AG08396 (cell line): ENCODE results near the gene LSAMP.
A peak's percentile ranks its signal among the peaks of the same experiment; 100 is the strongest.
"Not testable (repeated sequence)": the region's sequence is repeated elsewhere in the genome, so short reads cannot be mapped to it uniquely, and the experiment has no call there.

Experiments
- DNase-seq: peaks from one replicate; pipeline ENCODE4 v3.0.0; 2012; ENCODE audit warnings: low spot score, mixed read lengths

Gene LSAMP

DNA sequence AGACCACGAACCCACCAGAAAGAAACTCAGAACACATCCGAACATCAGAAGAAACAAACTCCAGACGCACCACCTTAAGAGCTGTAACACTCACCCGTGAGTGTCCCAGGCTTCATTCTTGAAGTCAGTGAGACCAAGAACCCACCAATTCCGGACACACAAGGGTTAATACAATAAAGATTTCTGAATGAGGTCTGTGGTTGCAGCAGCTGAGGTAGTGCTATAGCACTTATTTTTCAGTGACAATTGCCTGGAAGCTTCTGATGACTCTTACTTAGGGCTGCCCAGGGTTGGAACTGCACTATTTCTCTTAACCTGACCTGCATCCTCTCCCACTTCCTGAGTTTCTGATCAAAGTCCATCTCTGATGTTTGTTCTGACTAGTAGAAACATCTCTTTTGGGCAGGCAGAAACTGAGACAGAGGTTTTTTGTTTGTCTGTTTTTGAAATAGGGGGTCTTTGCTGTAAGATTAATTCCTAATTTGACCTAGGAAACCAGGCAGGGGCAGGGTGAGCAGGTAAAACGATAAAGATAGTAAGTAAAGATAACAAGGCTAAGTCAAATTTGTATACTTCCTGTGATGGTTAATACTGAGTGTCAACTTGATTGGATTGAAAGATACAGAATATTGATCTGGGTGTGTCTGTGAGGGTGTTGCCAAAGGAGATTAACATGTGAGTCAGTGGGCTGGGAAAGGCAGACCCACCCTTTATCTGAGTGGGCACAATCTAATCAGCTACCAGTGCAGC lies 652.9 kb downstream of the LSAMP start:
- no peak for DNase-seq

DNA sequence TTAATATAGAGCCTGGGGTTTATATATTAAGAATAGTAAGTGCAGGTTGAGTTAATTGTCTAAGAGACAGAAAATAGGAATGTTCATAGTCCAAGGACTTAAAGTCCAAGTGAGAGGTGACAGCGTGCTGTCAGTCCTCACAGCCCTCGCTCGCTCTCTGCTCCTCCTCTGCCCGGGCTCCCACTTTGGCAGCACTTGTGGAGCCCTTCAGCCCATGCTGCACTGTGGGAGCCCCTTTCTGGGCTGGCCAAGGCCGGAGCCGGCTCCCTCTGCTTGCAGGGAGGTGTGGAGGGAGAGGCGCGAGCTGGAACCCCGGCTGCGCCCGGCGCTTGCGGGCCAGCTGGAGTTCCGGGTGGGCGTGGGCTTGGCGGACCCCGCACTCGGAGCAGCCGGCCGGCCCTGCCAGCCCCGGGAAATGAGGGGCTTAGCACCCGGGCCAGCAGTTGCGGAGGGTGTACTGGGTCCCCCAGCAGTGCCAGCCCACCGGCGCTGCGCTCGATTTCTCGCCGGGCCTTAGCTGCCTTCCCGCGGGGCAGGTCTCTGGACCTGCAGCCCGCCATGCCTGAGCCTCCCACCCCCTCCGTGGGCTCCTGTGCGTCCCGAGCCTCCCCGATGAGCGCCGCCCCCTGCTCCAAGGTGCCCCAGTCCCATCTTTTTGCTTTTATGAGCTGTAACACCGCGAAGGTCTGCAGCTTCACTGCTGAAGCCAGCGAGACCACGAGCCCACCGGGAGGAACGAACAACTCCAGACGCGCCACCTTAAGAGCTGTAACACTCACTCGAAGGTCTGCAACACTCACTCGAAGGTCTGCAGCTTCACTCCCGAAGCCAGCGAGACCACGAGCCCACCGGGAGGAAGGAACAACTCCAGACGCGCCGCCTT lies 653.8 kb downstream of the LSAMP start:
- DNase-seq, result not testable (repeated sequence)

DNA sequence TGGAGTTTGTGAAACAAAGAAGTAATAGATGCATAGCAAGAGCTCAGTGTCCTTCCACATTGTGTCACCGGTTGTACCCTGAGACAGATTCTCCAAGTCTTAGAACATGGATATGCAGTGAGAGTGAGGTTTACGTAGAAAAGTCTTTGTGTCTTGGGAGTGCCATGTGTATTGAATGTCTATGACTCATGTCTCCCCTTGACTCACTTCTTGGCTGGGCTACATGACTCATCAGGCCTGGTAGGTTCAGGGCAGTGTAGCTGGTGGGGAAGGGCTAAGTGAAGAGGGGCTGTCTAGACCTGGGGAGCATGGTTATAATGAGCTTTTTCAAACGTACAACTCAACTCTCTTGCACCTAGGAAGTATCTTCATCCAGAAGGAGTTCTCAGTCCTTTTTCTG lies 654.5 kb downstream of the LSAMP start:
- peak; percentile 91 for DNase-seq

DNA sequence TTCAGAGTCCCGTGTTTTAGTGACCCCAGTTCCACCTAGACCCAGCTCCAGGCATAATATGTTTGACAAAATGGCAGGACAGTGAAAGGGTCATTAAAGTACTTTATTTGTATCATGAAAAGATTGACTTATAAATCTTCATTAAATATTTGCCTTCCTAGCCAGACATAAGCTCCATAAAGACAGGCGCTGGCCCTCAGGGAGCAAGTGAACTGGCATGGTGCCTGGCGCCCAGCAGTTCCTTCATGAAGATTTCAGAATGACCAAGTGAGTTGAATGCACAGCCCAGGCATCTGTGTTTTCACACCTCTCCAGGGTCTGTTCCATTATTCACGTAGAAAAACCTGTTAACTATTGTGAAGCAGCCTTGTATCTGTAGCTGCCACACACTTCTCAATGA lies 655.8 kb downstream of the LSAMP start:
- no peak for DNase-seq

DNA sequence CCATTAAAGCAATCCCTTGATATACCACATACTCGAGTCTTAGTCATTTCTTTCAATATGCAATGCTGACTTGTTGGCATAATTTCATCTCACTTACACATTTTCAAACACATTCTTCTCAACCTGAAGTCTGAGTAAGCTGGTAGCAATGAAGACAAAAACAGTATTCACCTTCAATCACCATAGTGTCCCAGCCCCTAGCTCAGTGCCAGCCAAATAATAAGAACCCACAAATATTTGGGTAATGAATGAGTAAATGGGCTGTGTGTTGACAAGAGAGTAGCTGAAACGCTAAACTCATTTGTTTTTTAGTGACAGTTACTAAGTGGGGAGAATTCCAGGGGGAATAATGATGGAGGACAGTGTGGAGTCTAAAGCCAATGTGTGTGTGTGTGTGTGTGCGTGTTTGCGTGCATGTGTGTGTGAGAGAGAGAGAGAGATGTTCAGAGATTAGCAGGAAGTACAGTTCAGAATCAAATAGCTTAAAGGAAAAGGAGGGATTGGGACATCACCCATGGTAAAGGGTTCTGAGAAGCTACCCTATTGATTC lies 656.3 kb downstream of the LSAMP start:
- peak; percentile 82 for DNase-seq

DNA sequence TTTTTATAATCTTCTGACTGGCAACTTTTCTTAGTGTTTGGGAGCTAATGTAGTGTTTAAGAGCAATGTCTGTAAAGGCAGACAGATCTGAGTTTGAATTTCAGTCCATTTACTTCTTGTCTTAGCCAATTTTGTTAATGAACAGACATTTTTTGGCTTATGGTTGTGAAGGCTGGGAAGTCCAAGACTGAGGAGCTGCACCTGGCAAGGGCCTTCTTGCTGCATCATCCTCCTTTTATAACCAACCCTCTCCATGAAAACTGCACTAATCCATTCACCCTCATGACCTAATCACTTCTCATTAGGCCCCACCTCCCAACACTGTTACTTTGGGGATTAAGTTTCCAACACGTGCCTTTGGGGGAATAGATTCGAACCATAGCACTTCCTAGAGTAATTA lies 657.5 kb downstream of the LSAMP start:
- DNase-seq, result no peak

DNA sequence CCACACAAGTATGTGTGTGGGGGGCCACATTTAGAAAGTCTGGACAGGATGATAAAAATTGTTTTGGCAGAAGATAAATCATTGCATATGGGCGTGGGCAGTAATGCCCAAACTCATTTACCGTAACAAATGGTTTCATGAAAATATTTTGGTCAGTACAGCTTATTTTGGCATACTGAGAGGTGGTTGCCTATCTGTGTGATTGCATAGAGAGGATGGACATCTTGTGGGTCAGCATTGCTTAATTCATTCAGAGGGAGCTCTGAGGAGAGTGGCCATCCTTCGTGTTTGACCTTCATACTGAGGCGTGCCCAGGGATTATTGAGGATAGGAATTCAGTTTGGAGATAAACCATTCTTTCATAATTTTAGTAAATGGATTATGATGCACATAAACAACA lies 659.5 kb downstream of the LSAMP start:
- no peak for DNase-seq

DNA sequence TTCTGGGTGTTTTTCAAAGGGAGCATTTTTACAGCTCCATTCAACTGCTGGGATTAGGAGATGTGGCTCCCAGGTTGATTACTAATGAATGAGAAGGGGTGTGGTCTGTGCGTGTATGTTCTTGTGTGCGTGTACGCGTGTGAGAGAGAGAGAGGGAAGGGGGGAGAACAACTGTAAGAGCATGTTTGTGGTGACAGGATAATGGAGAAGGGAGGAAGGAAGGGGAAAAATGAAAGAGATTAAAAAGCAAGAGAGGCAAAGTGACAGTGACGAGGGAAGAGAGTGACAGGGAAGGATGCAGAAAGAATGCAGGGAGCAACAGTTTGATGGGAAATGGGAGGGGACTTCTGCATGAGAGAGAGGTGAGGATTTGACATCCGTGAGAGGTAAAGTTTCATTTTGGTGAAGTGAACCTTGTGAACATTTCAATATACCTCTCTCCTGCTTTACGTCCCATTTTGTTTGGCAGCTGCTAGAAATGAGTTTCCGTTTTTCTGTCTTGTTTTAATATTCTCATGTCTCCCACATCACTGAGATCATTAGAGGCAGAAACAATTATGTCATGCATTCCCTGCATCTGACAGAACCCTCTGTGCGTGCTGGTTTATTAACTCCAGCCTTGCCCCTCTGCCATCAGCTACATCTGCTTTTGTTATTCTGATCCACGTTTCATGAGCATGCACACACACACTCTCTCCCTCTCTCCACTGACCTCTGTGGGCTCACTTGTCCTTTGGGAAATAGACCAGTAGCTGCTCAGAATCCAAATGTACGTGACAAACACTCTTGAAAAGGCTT lies 660.3 kb downstream of the LSAMP start:
- DNase-seq, result peak; percentile 58

DNA sequence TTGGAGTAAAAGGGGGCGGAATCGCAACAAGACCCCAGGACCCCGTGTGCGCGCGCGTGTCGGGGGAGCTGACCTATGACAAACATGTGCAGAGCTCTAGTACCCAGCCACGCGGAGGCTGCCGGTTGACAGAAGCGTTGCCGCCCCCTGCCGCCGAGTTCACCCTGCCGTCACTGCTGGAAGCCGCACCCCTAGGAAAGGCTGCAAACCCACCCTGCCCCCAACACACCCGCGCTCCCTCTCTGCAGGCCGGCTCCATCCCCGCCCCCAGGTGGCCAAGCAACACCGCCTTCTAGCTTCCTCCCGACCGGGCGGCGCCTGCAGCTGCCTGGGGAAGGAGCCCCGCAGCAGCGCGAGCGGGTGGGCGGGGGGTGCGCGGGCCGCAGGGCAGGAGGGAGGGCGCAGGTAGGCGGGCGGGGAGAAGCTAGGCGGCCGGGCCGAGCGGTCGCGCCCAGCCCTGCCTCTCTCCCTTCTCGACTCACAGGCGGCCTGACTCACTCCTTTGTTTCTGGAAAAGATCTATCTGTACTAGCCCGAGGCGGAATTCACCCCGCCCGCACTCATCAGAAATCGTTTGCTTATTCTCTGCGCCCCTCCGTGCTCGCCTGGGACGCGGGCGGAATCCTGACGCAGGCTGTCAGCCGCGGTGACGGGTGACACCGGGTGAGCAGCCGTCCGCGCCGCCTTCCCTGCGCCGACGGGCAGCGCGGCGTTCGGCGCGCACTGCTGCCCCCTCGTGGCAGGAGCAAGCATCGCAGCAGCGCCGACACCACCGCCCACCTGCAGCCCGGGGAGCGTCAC lies 661.1 kb downstream of the LSAMP start:
- DNase-seq, result peak; percentile 91

DNA sequence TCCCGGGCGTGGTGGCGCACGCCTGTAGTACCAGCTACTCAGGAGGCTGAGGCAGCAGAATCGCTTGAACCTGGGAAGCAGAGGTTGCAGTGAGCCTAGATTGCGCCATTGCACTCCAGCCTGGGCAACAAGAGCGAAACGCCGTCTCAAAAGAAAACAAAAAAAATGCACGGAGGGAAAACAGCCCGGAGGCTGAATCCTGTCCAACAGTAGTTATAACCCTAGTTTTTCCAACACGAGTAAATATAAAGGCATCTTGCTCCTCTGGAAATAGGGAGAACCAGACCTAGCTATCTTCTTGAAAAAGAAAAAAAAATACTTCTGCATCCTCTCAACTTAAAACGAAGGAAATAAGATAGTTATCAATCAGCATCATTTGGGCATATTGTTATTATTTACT lies 661.9 kb downstream of the LSAMP start:
- not testable (repeated sequence) for DNase-seq

DNA sequence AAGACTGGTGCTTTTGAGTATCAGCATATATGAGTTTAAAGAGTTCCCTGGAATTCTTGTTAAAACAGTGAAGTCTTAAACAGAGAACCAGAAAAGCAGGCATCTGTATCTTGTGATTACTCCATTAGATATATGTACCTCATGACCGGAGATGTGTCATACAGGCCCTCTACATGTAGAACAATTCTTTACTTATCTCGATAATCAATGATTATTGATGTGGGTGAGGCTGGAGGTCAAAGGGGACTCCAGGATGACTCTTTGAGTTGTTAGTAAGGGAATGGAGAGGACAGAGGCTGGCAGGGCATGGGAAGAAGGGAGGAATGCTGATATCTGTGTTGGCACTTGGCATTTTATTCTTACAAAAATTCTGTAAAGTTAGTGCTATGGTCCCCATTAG lies 666.3 kb downstream of the LSAMP start:
- no peak for DNase-seq

DNA sequence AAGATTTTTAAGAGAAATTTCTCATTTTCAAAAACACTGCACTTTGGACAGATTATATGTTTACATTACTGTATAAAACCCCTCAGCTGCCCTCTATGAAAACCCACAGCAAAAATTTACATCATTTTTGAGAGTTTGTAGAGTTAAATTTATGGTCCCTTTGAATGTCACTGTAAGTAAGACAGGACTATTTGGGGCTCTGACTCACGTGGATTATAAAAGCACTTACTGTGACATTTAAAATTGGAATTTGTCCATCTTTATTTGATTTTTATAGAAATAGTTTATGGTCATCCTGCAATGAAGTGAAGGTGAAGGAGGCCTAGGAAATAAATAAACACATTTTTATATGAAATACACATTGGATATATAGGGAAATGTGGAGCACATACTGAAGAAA lies 672.3 kb downstream of the LSAMP start:
- no peak for DNase-seq

DNA sequence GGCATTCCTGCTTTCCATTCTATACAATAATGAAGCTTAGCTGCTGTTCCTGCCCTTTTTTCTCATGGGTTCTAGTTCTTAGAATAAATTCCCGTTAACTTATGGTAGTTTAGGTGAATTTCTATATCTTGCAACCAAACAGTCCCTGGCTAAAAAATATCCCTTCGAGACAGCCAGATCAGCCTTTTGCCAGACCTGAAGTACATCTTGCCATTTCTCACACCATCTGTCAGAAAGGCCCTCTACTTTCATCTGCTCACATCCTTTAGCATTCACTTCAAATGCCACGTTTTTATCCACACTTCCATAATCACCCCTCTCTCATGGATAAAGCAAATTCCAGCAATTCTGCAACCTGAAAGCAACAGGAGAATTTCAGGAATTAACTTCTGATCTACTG lies 676.6 kb downstream of the LSAMP start:
- DNase-seq, result no peak

DNA sequence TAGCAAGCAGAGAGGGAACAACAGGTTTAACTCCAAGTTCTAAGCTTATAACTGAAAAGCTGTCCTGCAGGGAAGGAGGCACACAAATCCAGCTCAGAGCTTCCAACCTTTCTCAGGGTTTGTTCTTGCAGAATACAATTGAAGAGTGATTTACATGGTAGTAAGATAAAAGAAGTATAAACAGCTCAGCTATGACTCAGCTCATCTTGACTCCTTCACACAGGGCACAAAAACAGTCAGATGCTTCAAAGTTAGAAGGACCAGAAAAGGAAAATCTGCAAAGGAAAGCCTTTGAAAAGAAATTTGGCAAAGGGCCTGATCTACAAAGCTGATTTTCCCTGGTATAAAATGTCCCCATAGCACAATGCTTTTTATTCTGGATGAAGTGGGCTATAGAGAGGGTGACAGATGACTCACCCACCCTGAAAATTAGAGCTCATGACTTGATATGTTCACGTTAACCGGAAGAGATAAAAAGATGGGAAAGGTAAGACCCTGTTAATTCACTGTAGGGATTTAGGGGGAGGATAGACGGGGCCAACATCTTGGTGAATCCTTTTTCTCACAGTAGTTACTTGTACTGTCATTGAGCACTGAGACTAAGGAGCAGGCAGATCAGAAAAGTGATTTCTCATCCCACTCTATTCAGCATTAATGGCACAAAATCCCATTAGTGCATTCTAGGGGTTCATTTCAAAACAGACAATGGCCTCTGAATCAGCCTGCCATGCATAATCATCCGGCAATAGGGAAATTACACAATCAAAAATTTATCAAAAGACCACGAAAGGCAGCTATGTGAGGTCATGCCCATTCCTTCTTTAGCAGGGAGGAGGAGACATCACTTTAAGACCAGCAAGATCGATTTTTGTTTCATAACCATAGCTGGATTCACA lies 678.5 kb downstream of the LSAMP start:
- DNase-seq, result peak; percentile 22

DNA sequence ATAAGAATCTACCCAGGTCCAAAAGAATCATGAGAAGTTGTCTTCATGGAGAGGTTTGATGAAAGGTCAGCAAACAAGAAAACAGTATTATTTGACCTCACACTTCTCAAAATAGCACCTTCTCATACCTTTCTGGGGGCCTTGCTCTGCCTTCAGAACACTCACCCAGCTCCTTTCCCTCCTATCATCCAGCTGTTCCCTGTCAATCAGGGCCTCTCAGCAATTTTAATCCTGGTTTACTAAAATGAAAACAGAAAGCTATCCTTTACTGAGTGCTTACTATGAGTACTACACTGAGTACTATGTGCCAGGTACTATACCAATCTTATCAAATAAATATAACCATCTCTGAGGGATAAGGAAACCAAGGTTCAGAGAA lies 683.4 kb downstream of the LSAMP start:
- no peak for DNase-seq

DNA sequence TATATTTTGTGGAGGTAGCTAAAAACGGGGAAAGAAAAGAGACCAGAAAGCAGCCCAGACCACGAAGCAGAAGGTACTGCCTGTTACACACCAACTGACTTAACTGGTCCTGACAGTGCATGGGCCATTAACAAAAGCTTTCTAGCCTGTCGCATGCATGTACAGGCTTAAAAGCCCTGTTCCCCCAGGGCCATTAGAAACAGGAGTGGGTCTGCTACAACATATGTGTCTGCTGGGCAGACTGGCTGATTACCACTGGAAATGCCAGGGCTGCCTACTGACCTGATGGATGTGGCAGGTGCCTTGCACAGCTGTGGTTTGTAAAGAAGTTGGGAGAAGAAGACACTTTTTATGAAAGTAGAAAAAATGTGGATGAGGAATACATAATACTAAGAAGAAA lies 684.6 kb downstream of the LSAMP start:
- DNase-seq, result no peak

DNA sequence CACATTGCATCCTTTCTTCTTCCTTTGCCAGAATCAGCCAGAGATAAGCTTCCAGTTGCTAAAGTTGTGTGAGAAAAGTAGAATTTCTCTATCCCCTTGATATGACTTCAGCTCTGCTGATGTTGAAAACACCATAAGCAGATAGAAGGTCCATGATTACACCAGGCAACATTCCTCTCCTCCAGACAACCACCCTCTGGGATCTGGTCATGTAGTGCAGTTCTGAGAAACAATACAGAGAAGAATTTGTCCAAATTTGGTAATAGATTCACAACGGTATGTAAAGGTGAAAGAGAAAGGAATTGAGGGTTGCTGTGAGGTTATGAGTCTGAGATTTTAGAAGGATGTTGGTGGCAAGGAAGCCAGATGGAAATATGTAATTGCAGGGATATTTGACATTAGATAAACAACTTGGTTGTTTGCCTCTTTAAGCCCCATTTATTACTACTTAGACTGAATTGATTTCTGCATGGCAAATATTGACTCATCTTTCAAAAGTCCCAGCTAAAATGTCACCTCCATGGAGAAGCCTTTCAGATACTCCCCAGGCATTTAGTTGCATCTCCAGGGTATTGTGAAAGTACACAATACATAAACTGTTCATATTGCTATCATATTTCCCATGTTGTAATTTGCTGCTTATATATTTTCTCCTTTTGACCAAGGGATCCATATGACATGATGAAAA lies 687.1 kb downstream of the LSAMP start:
- no peak for DNase-seq

DNA sequence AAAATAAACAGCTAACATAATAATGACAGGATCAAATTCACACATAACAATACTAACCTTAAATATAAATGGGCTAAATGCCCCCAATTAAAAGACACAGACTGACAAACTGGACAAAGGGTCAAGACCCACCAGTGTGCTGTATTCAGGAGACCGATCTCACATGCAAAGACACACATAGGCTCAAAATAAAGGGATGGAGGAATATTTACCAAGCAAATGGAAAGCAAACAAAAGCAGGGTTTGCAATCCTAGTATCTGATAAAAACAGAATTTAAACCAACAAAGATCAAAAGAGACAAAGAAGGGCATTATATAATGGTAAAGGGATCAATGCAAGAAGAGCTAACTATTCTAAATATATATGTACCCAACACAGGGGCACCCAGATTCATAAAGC lies 692.3 kb downstream of the LSAMP start:
- not testable (repeated sequence) for DNase-seq
